Measurements from ENCODE around the gene PDGFA. TPM values are rescaled to one million over a fixed set of nuclear protein-coding genes. Genes with fewer than 3 reads are reported as not detected.

Gene PDGFA
- total RNA-seq, 2 donors from 2014 or later, result 175 to 219 TPM

- H3K36me3 ChIP-seq, result peaks cover 48% of the 10 kb centered on the region
- TF ChIP-seq CTCF (IDR thresholded peaks at IDR 0.05), result no peak
- no peaks in the 10 kb centered on the region for H3K9me3 ChIP-seq
- ATAC-seq (ENCODE audit: insufficient number of reproducible peaks, low FRiP score, low read depth), result no peak
- peak overlapping the region; percentile 46 to 49 for H3K27ac ChIP-seq
- H3K27me3 ChIP-seq (replicated peaks; ENCODE audit: insufficient read depth), result no peaks in the 10 kb centered on the region
- DNase-seq (ENCODE audit: low spot score), result no peak
- no peak overlapping the region for H3K4me3 ChIP-seq
- H3K4me1 ChIP-seq (ENCODE audit: control insufficient read depth in 1 of 2, low read depth in 2 of 2), result peaks cover 37 to 72% of the 10 kb centered on the region in 2 donors
These were observed 13.2 kb downstream of the PDGFA start for GRCh38 chr7:506391-506831.

DNA sequence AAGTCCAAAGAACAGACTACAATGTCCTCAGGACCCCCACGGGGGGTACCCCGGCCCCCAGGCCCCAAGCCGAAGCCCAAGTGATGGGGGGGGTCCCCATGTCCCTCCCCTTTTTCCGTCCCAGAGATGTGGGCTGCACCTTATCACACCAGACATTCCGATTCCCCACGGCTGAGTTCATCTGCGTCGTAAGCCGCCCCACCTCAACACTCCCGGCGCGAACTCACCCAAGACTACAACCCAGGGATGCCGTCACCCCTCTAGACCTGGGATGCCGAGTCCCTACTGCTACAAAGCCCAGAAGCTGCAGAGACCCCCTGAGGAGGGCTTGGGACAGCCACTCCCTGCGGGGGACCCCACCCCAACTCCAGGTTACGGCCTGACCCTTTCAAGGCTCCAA lies 14.5 kb downstream of the PDGFA start:
- ATAC-seq (ENCODE audit: insufficient number of reproducible peaks, low FRiP score, low read depth), result no peak

DNA sequence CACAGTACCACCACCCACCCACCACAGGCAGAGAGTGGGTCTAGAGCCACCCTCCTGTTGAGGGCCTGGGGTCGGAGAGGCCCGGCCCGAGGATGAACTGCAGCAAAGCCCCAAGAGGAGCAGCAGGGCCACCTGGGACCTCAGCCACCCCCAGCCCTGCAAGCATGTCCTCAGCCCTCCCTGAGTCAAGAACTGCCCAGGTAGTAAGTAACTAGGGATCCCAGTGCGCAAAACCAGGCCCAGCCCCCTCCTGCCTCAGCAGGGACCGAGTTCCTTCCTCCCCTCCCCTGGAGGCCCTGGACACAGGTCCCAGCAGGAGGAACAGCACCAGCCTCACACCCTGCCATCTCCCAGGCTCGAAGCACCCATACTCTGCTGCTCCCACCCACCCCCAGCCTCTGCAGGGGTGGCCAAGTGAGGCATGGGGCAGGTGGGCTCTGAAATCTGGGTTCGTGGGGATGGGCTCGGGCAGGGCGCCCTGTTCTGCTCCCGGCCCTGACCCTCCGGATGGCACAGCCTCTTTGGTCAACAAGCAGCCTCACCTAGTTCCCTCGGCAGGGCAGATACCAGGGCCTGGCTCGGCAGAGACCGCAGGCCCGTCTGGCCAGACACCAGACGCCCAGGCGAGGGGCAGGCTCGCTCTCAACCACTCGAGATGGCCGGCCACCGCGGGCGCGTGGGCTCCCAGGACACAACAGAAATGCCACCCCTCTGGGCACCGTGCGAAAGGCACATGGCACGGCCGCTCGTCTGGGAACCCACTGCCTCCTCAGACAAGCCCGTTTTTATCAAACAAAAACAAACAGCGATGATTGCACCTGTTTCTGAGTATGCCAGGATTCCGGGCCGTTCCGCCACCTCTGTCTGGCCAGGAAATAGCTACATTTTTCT lies 15.2 kb downstream of the PDGFA start:
- Histone ChIP-seq H3K4me1 (ENCODE audit: control insufficient read depth in 1 of 2, low read depth in 2 of 2) (peaks cover 37 to 77% of the 10 kb centered on the region in 2 donors), H3K27me3 (replicated peaks; ENCODE audit: insufficient read depth) (no peaks in the 10 kb centered on the region), H3K27ac (peak overlapping the region; percentile 46 to 74), H3K36me3 (peaks cover 52% of the 10 kb centered on the region), H3K9me3 (no peaks in the 10 kb centered on the region), H3K4me3 (peak overlapping the region; percentile 20)
- no peak for TF ChIP-seq CTCF (IDR thresholded peaks at IDR 0.05)
- DNase-seq (ENCODE audit: low spot score), result no peak
- no peak for ATAC-seq (ENCODE audit: insufficient number of reproducible peaks, low FRiP score, low read depth)

More for the DNA sequence above, 14.5 kb downstream of the PDGFA start:
- Histone ChIP-seq H3K27me3 (replicated peaks; ENCODE audit: insufficient read depth) (no peaks in the 10 kb centered on the region), H3K9me3 (no peaks in the 10 kb centered on the region), H3K4me1 (ENCODE audit: control insufficient read depth in 1 of 2, low read depth in 2 of 2) (peaks cover 37 to 79% of the 10 kb centered on the region in 2 donors), H3K27ac (peak overlapping the region; percentile 46 to 74), H3K4me3 (peak overlapping the region; percentile 20), H3K36me3 (peaks cover 54% of the 10 kb centered on the region)
- no peak for TF ChIP-seq CTCF (IDR thresholded peaks at IDR 0.05)
- DNase-seq (ENCODE audit: low spot score), result no peak

DNA sequence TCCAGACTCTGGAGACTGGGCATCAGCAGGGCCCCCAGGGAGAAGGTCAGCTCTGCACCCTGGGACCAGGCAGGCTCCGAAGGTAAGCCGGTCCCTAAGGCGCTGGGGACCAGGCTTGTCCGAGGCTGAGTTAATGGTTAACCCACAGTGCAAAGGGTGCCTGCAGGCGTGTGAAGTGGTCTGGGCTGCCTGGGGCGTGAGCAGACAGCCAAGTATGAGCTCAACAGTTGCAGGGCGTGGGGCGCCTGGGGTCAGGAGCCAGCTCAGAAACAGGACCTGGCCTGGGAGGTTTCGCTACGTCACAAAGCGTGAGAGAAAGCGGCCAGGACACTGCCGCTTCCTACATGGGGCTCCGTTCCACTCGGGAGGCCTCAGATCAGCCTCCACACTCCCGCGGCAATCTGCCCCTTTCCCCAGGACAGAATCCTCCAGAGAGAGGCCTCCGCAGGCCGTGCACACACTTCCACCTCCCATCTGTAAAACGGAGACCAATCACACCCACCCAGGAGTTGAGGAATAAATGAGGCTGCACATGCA lies 16.0 kb downstream of the PDGFA start:
- Histone ChIP-seq H3K36me3 (peaks cover 51% of the 10 kb centered on the region), H3K4me3 (no peak overlapping the region), H3K4me1 (ENCODE audit: control insufficient read depth in 1 of 2, low read depth in 2 of 2) (peaks cover 34 to 69% of the 10 kb centered on the region in 2 donors), H3K27me3 (replicated peaks; ENCODE audit: insufficient read depth) (no peaks in the 10 kb centered on the region), H3K9me3 (no peaks in the 10 kb centered on the region), H3K27ac (peak overlapping the region; percentile 46 to 74)
- no peak for ATAC-seq (ENCODE audit: insufficient number of reproducible peaks, low FRiP score, low read depth)
- TF ChIP-seq CTCF (IDR thresholded peaks at IDR 0.05), result no peak
- no peak for DNase-seq (ENCODE audit: low spot score)

DNA sequence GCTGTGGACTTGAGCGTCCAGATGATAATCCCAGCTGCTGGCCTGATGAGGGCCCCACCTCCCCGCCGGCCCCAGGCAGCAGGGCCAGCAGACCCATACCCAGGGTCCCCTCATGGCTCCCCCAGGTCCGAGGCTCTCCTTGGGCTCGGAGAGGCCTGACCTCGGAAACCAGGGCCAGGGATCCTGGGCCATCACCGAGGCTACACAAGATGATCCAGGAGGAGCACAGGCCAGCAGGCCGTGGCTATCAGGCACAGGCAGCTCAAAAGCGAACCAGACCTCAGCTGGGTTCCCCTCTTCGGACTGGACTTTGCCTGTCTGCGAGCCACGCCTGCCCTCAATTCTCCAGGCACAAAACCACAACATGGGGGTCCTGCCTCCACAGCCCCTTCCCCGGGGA lies 17.4 kb downstream of the PDGFA start:
- peaks cover 23 to 55% of the 10 kb centered on the region in 2 donors for H3K4me1 ChIP-seq (ENCODE audit: control insufficient read depth in 1 of 2, low read depth in 2 of 2)
- no peaks in the 10 kb centered on the region for H3K27me3 ChIP-seq (replicated peaks; ENCODE audit: insufficient read depth)
- H3K36me3 ChIP-seq, result peaks cover 51% of the 10 kb centered on the region
- DNase-seq (ENCODE audit: low spot score), result no peak
- H3K9me3 ChIP-seq, result no peaks in the 10 kb centered on the region
- no peak for ATAC-seq (ENCODE audit: insufficient number of reproducible peaks, low FRiP score, low read depth)
- no peak overlapping the region for H3K4me3 ChIP-seq
- no peak overlapping the region for H3K27ac ChIP-seq
- no peak for TF ChIP-seq CTCF (IDR thresholded peaks at IDR 0.05)
